B cell (primary cell): Measurements from ENCODE around the gene LTBP2.

ENCODE experiments used
- EZH2 ChIP-seq: IDR thresholded peaks from 2 replicates; pipeline ENCODE4 v1.6.1; 2012; ENCODE audit warnings: borderline replicate concordance, low read depth, mild to moderate bottlenecking, moderate library complexity, low read length; ENCODE audit not compliant: insufficient read depth, poor library complexity, severe bottlenecking
- TF ChIP-seq, protein P1 (sequence below): fragments of 200-600 bp; IDR thresholded peaks from one replicate; pipeline ENCODE4 v1.8.0; 2022; ENCODE audit warnings: antibody characterized with exemption, mild to moderate bottlenecking

- TF ChIP-seq, protein P1, sequence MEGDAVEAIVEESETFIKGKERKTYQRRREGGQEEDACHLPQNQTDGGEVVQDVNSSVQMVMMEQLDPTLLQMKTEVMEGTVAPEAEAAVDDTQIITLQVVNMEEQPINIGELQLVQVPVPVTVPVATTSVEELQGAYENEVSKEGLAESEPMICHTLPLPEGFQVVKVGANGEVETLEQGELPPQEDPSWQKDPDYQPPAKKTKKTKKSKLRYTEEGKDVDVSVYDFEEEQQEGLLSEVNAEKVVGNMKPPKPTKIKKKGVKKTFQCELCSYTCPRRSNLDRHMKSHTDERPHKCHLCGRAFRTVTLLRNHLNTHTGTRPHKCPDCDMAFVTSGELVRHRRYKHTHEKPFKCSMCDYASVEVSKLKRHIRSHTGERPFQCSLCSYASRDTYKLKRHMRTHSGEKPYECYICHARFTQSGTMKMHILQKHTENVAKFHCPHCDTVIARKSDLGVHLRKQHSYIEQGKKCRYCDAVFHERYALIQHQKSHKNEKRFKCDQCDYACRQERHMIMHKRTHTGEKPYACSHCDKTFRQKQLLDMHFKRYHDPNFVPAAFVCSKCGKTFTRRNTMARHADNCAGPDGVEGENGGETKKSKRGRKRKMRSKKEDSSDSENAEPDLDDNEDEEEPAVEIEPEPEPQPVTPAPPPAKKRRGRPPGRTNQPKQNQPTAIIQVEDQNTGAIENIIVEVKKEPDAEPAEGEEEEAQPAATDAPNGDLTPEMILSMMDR: no peak
- TF ChIP-seq EZH2: no peak
Measured at GRCh38 chr14:74613211-74613914, 1.3 kb upstream of the LTBP2 start.
